Tibial artery (tissue), 4 donors: Measurements from ENCODE around the gene CFAP210.

ENCODE experiments used
- DNase-seq, 2 donors: peaks; one replicate each; pipeline ENCODE4 v3.0.0-alpha.2; 2019
- H3K27ac ChIP-seq, 2 donors: fragments of 200-600 bp; sonication (generic) in 1 of 2; 1 replicate in 1 of 2; 2 replicates in 1 of 2; pipeline ENCODE4 v1.5.1; 2018 to 2019; ENCODE audit warnings: mild to moderate bottlenecking in 1 of 2
- H3K27me3 ChIP-seq, 2 donors: fragments of 200-600 bp; sonication (generic) in 1 of 2; one replicate each; pipeline versions ENCODE4 v1.5.1 to v1.6.0; 2016 to 2019
- H3K36me3 ChIP-seq, 3 donors: fragments of 200-600 bp; sonication (generic) in 2 of 3; one replicate each; pipeline ENCODE4 v1.5.1; 2016 to 2019; ENCODE audit warnings: mild to moderate bottlenecking in 2 of 3
- H3K4me1 ChIP-seq, 4 donors: fragments of 200-600 bp; sonication (generic) in 2 of 4; 1 replicate in 3 of 4; 2 replicates in 1 of 4; pipeline ENCODE4 v1.5.1; 2016 to 2019
- H3K4me3 ChIP-seq, 2 donors: fragments of 200-600 bp; sonication (generic) in 1 of 2; 1 replicate in 1 of 2; 2 replicates in 1 of 2; pipeline ENCODE4 v1.5.1; 2018 to 2019; ENCODE audit warnings: mild to moderate bottlenecking in 2 of 2
- H3K9me3 ChIP-seq, 3 donors: fragments of 200-600 bp; sonication (generic) in 1 of 3; one replicate each; pipeline ENCODE4 v1.5.1; 2016 to 2019
- CTCF ChIP-seq, 2 experiments: fragments of 200-600 bp in 1 of 2; fragments of 450-650 bp in 1 of 2; IDR thresholded peaks; one replicate each; pipeline ENCODE4 v1.5.1; 2017 to 2019; ENCODE audit warnings: antibody characterized with exemption in 2 of 2, mild to moderate bottlenecking in 1 of 2, moderate library complexity in 1 of 2
- intact Hi-C: fragments of 100-400 bp; cut with DNase I; formaldehyde crosslinking; loops from one replicate; pipeline ENCODE4 v1.15.0; 2023; ENCODE audit warnings: low total_unique reads

The CFAP210 gene, protein sequence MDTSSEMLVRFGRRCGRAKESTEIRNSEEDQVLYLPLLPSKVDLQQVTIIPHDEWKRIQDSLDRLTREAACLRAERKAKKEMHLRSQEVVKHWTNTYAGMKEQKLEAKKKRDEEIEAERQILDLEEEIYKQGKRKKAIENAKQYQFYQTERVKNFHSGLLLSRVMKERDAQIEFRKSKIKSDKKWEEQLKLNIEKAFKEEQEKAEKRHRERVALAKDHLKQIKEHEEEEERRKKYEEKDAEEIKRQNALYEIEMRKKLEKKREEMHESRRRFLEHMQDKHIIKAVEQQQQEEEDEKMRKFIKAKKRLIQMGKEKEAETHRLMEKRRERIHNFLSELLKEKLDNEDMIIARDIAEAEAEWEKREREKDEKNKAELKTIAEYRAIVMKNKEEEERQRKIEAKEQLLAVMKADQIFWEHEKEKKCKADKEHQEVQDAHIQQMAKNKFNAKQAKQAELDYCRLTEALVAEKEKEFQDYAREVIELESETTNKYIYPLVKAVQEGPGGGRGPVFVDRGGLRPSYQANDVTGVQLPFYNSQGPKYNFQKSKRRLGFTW

GRCh38 chr2:169694113-169694893 lies at the start of gene CFAP210, which contains the start of gene PHOSPHO2:
Gene CFAP210, minus strand, starts transcription at chr2:169694405. Its CDS starts 78 bp downstream, at chr2:169694327.
Gene PHOSPHO2, plus strand, starts transcription at chr2:169694469. Its CDS starts 6,503 bp downstream, at chr2:169700972.
- peak within 1 kb of the TSS; percentile 85 to 87 for H3K27ac ChIP-seq
- H3K9me3 ChIP-seq: no peaks in the 10 kb centered on the region
- H3K4me1 ChIP-seq: peaks cover 0 to 13% (median 8%) of the 10 kb centered on the region in 4 donors
- peak within 1 kb of the TSS; percentile 81 to 91 for H3K4me3 ChIP-seq
- H3K27me3 ChIP-seq: no peaks in the 10 kb centered on the region
- intact Hi-C loops: loop anchor here (2.0 to 10.0 kb wide), 2 partner anchors 38 to 100 kb away; partner anchors contain the start of genes KLHL23 and SSB
- H3K36me3 ChIP-seq: peaks cover 0 to 6% (median 5%) of the 10 kb centered on the region in 3 donors
- TF ChIP-seq CTCF (IDR thresholded peaks at IDR 0.05): no peak
- peak; percentile 99 to 100 for DNase-seq

DNA sequence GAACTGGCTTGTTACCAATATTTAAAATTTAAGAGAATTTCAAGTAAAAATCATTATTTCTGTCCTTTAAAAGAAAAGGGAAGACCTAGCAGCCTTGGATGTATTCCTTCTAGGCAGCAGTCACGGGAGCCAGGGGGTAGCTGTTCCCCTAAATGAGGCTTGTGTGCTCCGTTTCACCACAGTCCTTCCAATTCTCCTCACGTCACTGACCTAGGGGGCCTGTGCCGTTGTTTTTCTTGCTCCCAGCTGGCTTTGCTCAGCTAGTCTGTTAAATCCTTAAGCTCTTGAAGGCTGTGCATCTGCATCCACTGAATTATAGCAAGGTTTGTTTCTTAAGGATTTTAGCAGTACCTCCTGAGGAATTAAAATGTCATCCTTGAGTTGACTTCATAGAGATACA lies 49.3 kb upstream of the CFAP210 start:
- intact Hi-C loops: no loop called here
- H3K4me1 ChIP-seq: no peaks in the 10 kb centered on the region
- no peaks in the 10 kb centered on the region for H3K27me3 ChIP-seq
- no peak overlapping the region for H3K4me3 ChIP-seq
- DNase-seq: no peak
- TF ChIP-seq CTCF (IDR thresholded peaks at IDR 0.05): no peak
- peaks cover 0 to 13% (median 4%) of the 10 kb centered on the region in 3 donors for H3K36me3 ChIP-seq
- no peak overlapping the region for H3K27ac ChIP-seq
- H3K9me3 ChIP-seq: no peaks in the 10 kb centered on the region

DNA sequence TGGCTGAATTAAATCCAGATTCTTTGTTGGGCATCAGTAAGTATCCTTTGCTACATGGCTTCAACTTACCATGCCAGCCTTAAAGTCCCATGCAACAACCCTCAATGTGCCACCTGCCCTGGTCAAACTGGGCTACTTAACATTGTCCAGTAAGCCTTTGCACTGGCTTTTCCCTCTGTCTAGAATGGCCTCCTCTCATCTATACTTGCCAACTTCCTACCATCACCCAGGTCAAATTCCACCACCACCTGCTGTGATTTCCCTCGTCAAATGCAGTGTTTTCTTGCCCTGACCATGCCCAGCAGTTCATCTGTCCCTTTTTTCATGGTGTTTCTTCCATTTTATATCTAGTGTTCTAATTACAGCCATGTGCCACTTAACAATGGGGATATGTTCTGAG lies 45.1 kb upstream of the CFAP210 start:
- Histone ChIP-seq H3K36me3 (peaks cover 0 to 10% (median 4%) of the 10 kb centered on the region in 3 donors), H3K4me1 (peaks cover 0 to 36% (median 7%) of the 10 kb centered on the region in 4 donors), H3K27me3 (no peaks in the 10 kb centered on the region), H3K9me3 (no peaks in the 10 kb centered on the region), H3K27ac (no peak overlapping the region), H3K4me3 (no peak overlapping the region)
- DNase-seq: no peak
- intact Hi-C loops: no loop called here
- TF ChIP-seq CTCF (IDR thresholded peaks at IDR 0.05): no peak

DNA sequence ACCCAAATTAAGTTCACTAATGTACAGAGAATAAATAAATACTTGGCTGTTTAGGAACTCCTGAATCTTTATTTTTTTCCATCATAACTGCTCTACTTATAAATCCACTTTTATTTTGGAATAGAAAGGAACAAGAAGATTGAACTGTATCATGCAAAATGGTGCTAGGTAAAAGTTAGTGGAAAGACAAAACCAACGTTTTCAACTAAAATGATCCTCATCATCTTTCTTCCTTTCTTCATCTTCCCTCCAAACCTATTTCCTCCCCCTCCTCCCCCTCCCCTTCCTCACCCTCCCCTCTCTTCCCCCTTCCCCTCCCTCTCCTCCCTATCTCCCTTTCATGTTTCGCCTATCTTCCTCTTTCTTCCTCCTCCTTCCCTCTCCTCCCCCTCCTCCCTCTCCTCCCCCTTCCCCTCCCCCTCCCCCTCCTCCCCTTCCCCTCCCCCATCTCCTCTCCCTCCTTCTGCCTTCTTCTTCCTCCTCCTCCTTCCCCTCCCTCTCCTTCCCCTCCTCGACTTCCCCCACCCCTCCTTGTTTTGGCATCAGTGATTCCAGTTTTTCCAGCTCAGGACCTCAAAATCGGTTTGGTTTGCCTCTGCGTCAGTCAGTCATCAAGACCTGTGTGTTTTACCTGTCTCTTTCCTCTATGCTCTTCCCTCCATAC lies 44.5 kb upstream of the CFAP210 start:
- H3K27ac ChIP-seq: no peak overlapping the region
- H3K36me3 ChIP-seq: peaks cover 0 to 8% (median 4%) of the 10 kb centered on the region in 3 donors
- no peak overlapping the region for H3K4me3 ChIP-seq
- H3K4me1 ChIP-seq: peaks cover 0 to 36% (median 7%) of the 10 kb centered on the region in 4 donors
- intact Hi-C loops: no loop called here
- no peaks in the 10 kb centered on the region for H3K27me3 ChIP-seq
- DNase-seq: no peak
- no peaks in the 10 kb centered on the region for H3K9me3 ChIP-seq
- no peak for TF ChIP-seq CTCF (IDR thresholded peaks at IDR 0.05)

GRCh38 chr2:169736902-169737301 lies 42.7 kb upstream of the CFAP210 start:
- peaks cover 0 to 38% (median 10%) of the 10 kb centered on the region in 4 donors for H3K4me1 ChIP-seq
- no peak for TF ChIP-seq CTCF (IDR thresholded peaks at IDR 0.05)
- peaks cover 0 to 1% (median 0%) of the 10 kb centered on the region in 3 donors for H3K36me3 ChIP-seq
- no peaks in the 10 kb centered on the region for H3K27me3 ChIP-seq
- H3K27ac ChIP-seq: no peak overlapping the region
- intact Hi-C loops: no loop called here
- no peak for DNase-seq
- H3K9me3 ChIP-seq: no peaks in the 10 kb centered on the region
- H3K4me3 ChIP-seq: peak overlapping the region in 1 of 2 donors; percentile 18
